GM12878 (cell line): ENCODE data around the gene PATE4.

Experiments used
- CBX5 ChIP-seq: sonication (generic); IDR thresholded peaks from 2 replicates; pipeline ENCODE4 v1.6.1; 2016; ENCODE audit warnings: low read depth, moderate library complexity, mild to moderate bottlenecking, inconsistent platforms
- CTCF ChIP-seq, 3 experiments: IDR thresholded peaks in 2 of 3; conservative IDR thresholded peaks in 1 of 3; 2 replicates each; pipeline ENCODE4 v1.5.1; 2011; ENCODE audit warnings: low read depth in 3 of 3, low read length in 3 of 3, mild to moderate bottlenecking in 3 of 3, control low read depth in 2 of 3, moderate library complexity in 2 of 3, inconsistent platforms in 1 of 3, mixed read lengths in 1 of 3; ENCODE audit not compliant: control insufficient read depth in 2 of 3, insufficient read depth in 1 of 3; ENCODE audit errors: extremely low read depth in 1 of 3
- POLR2AphosphoS5 ChIP-seq: IDR thresholded peaks from 2 replicates; pipeline ENCODE4 v1.6.1; 2011; ENCODE audit warnings: mild to moderate bottlenecking, low read length, inconsistent platforms
- REST ChIP-seq: IDR thresholded peaks from 2 replicates; pipeline ENCODE4 v1.6.1; 2012; ENCODE audit warnings: mild to moderate bottlenecking, low read depth, low read length
- TCF12 ChIP-seq: IDR thresholded peaks from 2 replicates; pipeline ENCODE4 v1.6.1; 2011; ENCODE audit warnings: low read depth, mild to moderate bottlenecking, low read length

GRCh38 chr11:125883375-125883774, 50.3 kb downstream of the PATE4 start:
- TF ChIP-seq CBX5, result no peak
- TF ChIP-seq REST, result no peak
- TF ChIP-seq CTCF (IDR thresholded peaks at IDR 0.05 in 2 of 3, conservative IDR thresholded peaks at IDR 0.05 in 1 of 3; ENCODE audit: control insufficient read depth in 2 of 3, extremely low read depth in 1 of 3, insufficient read depth in 1 of 3, low read depth in 3 of 3, low read length in 3 of 3), result no peak
- no peak for TF ChIP-seq POLR2AphosphoS5
- no peak for TF ChIP-seq TCF12
